Activated naive CD8-positive, alpha-beta T cell treated with anti-CD3 and anti-CD28 coated beads for 36 hours (primary cell): ENCODE measurements around the gene PC. TPM values are rescaled to one million over a fixed set of nuclear protein-coding genes. Genes with fewer than 3 reads are reported as not detected.

ENCODE experiments used
- DNase-seq: peaks from one replicate; pipeline ENCODE4 v3.0.0; 2021
- H3K27ac Mint-ChIP-seq: one replicate; pipeline ENCODE4 v1.8.0; 2022; ENCODE audit warnings: mild to moderate bottlenecking, moderate library complexity, mixed read lengths
- H3K27me3 Mint-ChIP-seq: one replicate; pipeline ENCODE4 v1.8.0; 2022; ENCODE audit warnings: mild to moderate bottlenecking, mixed read lengths
- H3K36me3 Mint-ChIP-seq: one replicate; pipeline ENCODE4 v1.8.0; 2021; ENCODE audit warnings: mild to moderate bottlenecking, mixed read lengths
- H3K4me1 Mint-ChIP-seq: one replicate; pipeline ENCODE4 v1.8.0; 2021; ENCODE audit warnings: mixed read lengths
- H3K4me3 Mint-ChIP-seq: one replicate; pipeline ENCODE4 v1.8.0; 2022; ENCODE audit warnings: mild to moderate bottlenecking, moderate library complexity, mixed read lengths
- H3K9me3 Mint-ChIP-seq: one replicate; pipeline ENCODE4 v1.8.0; 2022; ENCODE audit warnings: mixed read lengths
- total RNA-seq, 2 experiments: library from RNA; stranded (reverse); gene quantifications; one replicate each; pipeline ENCODE4 v1.2.3, GENCODE V29; 2021

Gene PC
- total RNA-seq, 2 experiments from 2014 or later = 8.1 TPM

DNA sequence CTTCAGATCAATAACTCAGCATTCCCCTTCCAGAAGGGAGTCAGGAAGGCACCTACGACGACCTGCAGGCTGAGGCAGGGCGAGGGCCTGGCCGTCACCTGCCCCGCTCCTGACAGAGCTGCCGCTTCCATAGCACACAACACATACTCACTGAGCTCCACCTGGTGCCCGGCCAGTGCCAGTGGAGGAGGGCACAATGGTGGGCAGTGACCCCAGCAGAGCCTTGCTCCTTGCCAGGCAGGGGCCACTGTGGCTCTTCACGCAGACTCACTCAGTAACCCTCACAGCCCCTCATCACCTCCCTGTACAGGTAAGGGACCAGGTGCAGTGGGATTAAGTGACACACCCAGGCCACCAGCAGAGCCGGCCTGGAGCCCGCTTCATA is 76.7 kb downstream of the PC start:
- Mint-ChIP-seq H3K4me3 (no peak overlapping the region), H3K9me3 (no peaks in the 10 kb centered on the region), H3K36me3 (no peaks in the 10 kb centered on the region), H3K27ac (no peak overlapping the region), H3K27me3 (peaks cover 4% of the 10 kb centered on the region), H3K4me1 (peaks cover 9% of the 10 kb centered on the region)
- DNase-seq = no peak

- DNase-seq = no peak
Measured at GRCh38 chr11:66880496-66881450, 77.4 kb downstream of the PC start.

DNA sequence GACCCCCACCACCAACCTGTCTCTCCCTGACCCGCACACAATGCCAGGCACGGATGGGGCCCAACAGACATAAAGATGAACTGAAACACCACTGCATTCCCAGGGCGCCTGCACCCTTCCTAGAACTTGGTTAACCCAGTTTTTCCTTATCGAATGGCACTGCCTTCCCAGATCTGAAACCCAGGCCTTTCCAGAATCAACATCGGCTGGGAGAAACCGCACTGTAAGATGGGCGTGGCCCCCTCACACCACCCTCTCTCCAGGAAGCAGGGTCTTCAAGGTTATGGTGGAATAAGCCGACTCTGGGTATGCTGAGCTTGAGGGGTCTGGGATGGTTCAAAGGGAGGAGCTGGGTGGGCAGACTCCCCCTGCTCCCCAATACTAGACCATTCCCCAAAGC is 78.2 kb downstream of the PC start:
- Mint-ChIP-seq H3K27me3 (peaks cover 4% of the 10 kb centered on the region), H3K9me3 (no peaks in the 10 kb centered on the region), H3K4me1 (peaks cover 9% of the 10 kb centered on the region), H3K36me3 (no peaks in the 10 kb centered on the region), H3K27ac (no peak overlapping the region), H3K4me3 (no peak overlapping the region)
- DNase-seq = no peak

More at GRCh38 chr11:66880496-66881450, 77.4 kb downstream of the PC start:
- peaks cover 9% of the 10 kb centered on the region for H3K4me1 Mint-ChIP-seq
- H3K27me3 Mint-ChIP-seq = peaks cover 4% of the 10 kb centered on the region
- no peaks in the 10 kb centered on the region for H3K9me3 Mint-ChIP-seq
- no peaks in the 10 kb centered on the region for H3K36me3 Mint-ChIP-seq
- H3K27ac Mint-ChIP-seq = no peak overlapping the region
- no peak overlapping the region for H3K4me3 Mint-ChIP-seq

DNA sequence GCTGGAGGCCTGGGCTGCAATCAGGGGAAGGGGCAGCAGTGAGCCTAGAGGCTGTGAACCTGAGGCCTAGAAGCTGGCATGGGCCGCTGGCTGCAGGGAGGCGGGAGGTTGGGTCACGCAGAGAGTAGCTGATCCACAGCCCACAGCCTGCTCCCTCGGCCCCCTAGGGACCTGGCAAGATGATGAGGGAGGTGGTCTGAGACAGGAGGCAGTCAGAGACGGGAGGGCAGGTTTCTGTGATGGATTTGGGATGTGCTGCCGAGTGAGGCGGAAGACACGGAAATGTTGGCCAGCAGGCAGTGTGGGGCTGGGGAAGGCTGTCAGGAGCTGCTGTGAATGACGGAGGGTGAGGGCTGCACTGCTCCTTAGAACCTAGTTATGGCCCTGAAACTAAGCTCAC is 78.6 kb downstream of the PC start:
- Mint-ChIP-seq H3K4me1 (peaks cover 9% of the 10 kb centered on the region), H3K27me3 (peaks cover 4% of the 10 kb centered on the region), H3K4me3 (no peak overlapping the region), H3K9me3 (no peaks in the 10 kb centered on the region), H3K36me3 (no peaks in the 10 kb centered on the region), H3K27ac (no peak overlapping the region)
- DNase-seq = no peak

DNA sequence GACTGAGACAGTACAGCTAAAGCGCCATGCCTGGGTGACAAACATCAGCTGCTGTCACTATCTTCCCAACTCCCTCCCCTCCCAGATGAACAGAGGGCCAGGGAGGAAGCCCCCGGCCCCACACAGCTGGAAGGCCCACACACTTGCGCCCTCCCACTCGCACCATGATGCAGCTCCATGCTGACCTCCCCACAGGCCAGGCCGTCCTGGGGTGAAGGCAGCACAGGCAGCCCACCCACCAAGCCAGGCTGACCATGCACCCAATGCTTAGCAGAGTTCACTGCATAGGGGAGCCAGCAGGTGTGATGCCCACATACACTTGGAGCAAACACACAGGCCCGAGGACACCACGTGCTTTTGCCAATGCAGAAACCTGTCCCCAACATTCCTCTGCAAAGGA is 79.2 kb downstream of the PC start:
- DNase-seq = no peak

GRCh38 chr11:66878474-66878873 is 79.7 kb downstream of the PC start:
- H3K9me3 Mint-ChIP-seq = no peaks in the 10 kb centered on the region
- no peak overlapping the region for H3K4me3 Mint-ChIP-seq
- peaks cover 9% of the 10 kb centered on the region for H3K4me1 Mint-ChIP-seq
- no peak for DNase-seq
- peaks cover 4% of the 10 kb centered on the region for H3K27me3 Mint-ChIP-seq
- H3K36me3 Mint-ChIP-seq = no peaks in the 10 kb centered on the region
- H3K27ac Mint-ChIP-seq = no peak overlapping the region

More for the DNA sequence above, 79.2 kb downstream of the PC start:
- no peak overlapping the region for H3K27ac Mint-ChIP-seq
- peaks cover 9% of the 10 kb centered on the region for H3K4me1 Mint-ChIP-seq
- no peaks in the 10 kb centered on the region for H3K9me3 Mint-ChIP-seq
- no peaks in the 10 kb centered on the region for H3K36me3 Mint-ChIP-seq
- peaks cover 4% of the 10 kb centered on the region for H3K27me3 Mint-ChIP-seq
- no peak overlapping the region for H3K4me3 Mint-ChIP-seq

- DNase-seq = no peak
- Mint-ChIP-seq H3K4me1 (peaks cover 9% of the 10 kb centered on the region), H3K27ac (no peak overlapping the region), H3K27me3 (peaks cover 4% of the 10 kb centered on the region), H3K36me3 (no peaks in the 10 kb centered on the region), H3K9me3 (no peaks in the 10 kb centered on the region), H3K4me3 (no peak overlapping the region)
Measured at GRCh38 chr11:66877588-66878385, 80.4 kb downstream of the PC start.

DNA sequence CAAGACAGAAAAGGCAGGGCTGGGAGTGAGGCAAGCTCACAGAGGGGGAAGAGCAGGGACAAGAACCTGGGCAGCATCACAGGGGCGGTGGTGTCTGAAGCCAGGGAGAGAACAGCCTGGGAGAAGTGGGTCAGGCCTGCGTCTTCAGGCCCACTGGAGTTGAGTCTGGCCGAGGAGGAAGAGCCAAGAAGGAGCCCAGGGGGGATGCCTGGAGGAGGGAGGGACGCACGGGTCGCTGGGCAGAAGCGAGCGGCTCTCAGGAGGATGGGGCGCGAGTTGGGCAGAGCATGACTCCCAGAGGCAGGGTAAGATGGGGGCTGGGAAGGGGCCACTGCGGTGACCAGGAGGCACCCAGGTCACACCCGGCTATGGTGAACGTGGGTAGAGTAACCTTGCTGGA is 82.8 kb downstream of the PC start:
- Mint-ChIP-seq H3K4me3 (no peak overlapping the region), H3K36me3 (no peaks in the 10 kb centered on the region), H3K27ac (no peak overlapping the region), H3K27me3 (no peaks in the 10 kb centered on the region), H3K9me3 (no peaks in the 10 kb centered on the region), H3K4me1 (peaks cover under 1% of the 10 kb centered on the region)
- DNase-seq = no peak

- Mint-ChIP-seq H3K9me3 (no peaks in the 10 kb centered on the region), H3K36me3 (no peaks in the 10 kb centered on the region), H3K4me1 (peaks cover 4% of the 10 kb centered on the region), H3K27ac (no peak overlapping the region), H3K4me3 (no peak overlapping the region), H3K27me3 (no peaks in the 10 kb centered on the region)
- DNase-seq = no peak
Measured at GRCh38 chr11:66874232-66874631, 84.0 kb downstream of the PC start.

GRCh38 chr11:66871521-66871901 is 86.7 kb downstream of the PC start:
- Mint-ChIP-seq H3K27me3 (no peaks in the 10 kb centered on the region), H3K4me1 (peaks cover 8% of the 10 kb centered on the region), H3K27ac (no peak overlapping the region), H3K9me3 (no peaks in the 10 kb centered on the region), H3K36me3 (no peaks in the 10 kb centered on the region), H3K4me3 (no peak overlapping the region)
- DNase-seq = no peak

- no peak overlapping the region for H3K27ac Mint-ChIP-seq
- H3K27me3 Mint-ChIP-seq = no peaks in the 10 kb centered on the region
- no peaks in the 10 kb centered on the region for H3K9me3 Mint-ChIP-seq
- no peak for DNase-seq
- H3K36me3 Mint-ChIP-seq = no peaks in the 10 kb centered on the region
- peaks cover 8% of the 10 kb centered on the region for H3K4me1 Mint-ChIP-seq
- no peak overlapping the region for H3K4me3 Mint-ChIP-seq
Measured at GRCh38 chr11:66870616-66871520, 87.3 kb downstream of the PC start.

- Mint-ChIP-seq H3K4me1 (peaks cover 8% of the 10 kb centered on the region), H3K4me3 (no peak overlapping the region), H3K27me3 (no peaks in the 10 kb centered on the region), H3K36me3 (no peaks in the 10 kb centered on the region), H3K27ac (no peak overlapping the region), H3K9me3 (no peaks in the 10 kb centered on the region)
- DNase-seq = no peak
Measured at GRCh38 chr11:66870131-66870530, 88.1 kb downstream of the PC start.

DNA sequence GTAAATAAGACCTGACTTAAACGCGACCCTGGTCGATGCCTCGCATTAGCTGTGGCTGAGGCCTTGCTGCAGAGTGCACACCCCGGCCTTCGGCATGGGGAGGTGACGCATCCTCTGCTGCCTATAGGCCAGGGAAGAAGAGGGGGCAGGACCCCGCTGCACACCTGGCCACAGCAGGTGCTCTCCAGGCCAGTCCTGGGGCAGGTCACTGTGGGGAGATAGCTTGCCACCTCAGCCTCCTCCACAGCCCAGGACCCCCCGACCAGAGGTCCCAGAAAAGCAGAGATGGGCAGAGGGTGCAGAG is 88.7 kb downstream of the PC start:
- DNase-seq = no peak
- Mint-ChIP-seq H3K36me3 (no peaks in the 10 kb centered on the region), H3K4me3 (no peak overlapping the region), H3K27ac (no peak overlapping the region), H3K4me1 (peaks cover 8% of the 10 kb centered on the region), H3K27me3 (no peaks in the 10 kb centered on the region), H3K9me3 (no peaks in the 10 kb centered on the region)

DNA sequence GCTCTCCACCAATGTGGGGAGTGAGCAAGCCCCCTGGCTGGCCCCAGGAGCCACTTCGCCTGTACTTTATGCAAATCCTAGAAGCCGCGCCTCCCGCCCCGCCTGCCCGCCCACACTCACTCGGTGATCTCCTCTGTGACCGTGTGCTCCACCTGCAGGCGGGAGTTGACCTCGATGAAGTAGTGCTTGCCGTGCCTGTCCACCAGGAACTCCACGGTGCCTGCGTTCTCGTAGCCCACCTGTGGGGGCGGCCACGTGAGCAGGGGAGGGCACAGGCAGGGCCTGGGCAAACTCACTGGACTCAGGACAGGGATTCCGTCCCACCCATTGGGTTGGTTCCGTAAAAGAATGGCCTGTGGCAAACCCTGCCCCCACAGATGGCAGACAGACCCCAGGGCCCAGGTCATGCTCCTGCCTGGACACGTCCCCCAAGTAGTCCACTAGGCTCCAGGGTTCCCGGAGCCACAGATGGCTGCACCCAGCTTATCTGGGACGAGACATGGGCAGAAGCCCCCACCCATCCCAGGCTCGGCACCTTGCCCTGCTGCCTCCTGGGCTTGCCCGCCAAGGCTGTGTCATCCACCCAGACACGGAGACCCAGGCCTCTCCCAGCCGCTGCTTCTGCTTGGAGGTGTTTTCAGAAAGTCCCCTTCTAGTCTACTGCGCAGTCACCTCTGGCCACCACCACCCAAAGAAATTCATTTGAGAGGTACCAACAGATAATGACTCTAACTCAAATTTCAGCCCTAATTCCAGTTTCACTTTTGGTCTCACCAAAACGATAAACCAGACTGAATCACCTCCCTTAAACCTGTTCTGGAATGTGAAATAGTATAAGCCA is 89.2 kb downstream of the PC start:
- DNase-seq = peak; percentile 84
- Mint-ChIP-seq H3K4me1 (peaks cover 8% of the 10 kb centered on the region), H3K9me3 (no peaks in the 10 kb centered on the region), H3K4me3 (no peak overlapping the region), H3K36me3 (no peaks in the 10 kb centered on the region), H3K27ac (peak overlapping the region; percentile 34), H3K27me3 (no peaks in the 10 kb centered on the region)
